Activated CD4-positive, CD25-positive, alpha-beta regulatory T cell treated with anti-CD3 and anti-CD28 coated beads, Interleukin-2, amount 50 U/mL, for 24 hours (primary cell): ENCODE data around the gene PTGER2.

Experiments
- ATAC-seq, 2 donors: fragments of 150-1000 bp; cut with Tn5 transposase; one replicate each; pipeline ENCODE4 v1.10.0; 2021; ENCODE audit warnings: mild to moderate bottlenecking in 1 of 2, moderate library complexity in 1 of 2

PTGER2 gene, protein sequence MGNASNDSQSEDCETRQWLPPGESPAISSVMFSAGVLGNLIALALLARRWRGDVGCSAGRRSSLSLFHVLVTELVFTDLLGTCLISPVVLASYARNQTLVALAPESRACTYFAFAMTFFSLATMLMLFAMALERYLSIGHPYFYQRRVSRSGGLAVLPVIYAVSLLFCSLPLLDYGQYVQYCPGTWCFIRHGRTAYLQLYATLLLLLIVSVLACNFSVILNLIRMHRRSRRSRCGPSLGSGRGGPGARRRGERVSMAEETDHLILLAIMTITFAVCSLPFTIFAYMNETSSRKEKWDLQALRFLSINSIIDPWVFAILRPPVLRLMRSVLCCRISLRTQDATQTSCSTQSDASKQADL

DNA sequence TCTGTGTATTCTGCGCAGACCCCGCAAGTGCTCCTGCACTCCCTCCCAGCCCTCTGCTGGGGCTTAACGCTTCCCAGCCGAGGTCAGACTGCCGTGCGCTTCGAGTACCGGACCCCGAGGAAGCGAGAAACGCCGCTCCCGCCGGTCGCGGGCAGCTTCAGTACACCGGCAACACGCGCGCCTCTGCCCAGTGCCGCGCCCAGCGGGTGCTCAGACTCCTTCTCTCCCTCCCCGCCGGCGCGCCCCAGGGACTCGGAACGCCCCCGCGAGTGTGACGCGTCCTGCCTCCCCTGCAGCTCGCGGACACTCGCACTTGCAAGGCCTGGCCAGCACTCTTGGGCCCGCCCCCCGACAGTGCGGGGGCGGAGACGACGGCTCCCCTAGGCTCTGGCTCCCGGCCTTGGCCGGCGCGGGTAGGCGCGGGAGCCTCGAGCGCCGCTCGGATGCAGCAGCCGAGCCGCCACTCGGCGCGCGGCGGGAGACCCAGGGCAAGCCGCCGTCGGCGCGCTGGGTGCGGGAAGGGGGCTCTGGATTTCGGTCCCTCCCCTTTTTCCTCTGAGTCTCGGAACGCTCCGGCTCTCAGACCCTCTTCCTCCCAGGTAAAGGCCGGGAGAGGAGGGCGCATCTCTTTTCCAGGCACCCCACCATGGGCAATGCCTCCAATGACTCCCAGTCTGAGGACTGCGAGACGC, at the start of gene PTGER2:
Gene PTGER2 (plus strand): TSS at position 410 of the 692 bp plus-strand sequence. CDS start 237 bp downstream, at position 647.
- peak; percentile 55 to 62 for ATAC-seq

DNA sequence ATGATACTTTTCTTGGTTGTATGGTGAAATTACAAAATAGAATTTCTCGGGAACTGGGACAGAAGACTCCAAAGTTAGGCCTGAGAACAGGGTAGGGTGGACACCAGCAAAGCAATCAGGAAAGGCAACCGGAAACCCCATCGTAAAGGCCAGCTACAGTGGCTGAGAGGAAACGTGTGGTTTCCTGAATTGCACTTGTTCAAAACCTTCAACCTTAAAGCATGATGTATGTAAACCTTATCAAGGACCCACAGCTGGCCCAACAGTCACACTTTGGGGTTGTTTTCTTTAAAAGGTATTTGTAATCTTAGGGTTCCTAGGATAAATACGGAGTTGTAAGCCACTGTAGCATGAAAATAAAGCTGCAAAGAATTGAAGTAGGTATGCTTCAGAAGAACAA, 48.9 kb upstream of the PTGER2 start:
- no peak for ATAC-seq

DNA sequence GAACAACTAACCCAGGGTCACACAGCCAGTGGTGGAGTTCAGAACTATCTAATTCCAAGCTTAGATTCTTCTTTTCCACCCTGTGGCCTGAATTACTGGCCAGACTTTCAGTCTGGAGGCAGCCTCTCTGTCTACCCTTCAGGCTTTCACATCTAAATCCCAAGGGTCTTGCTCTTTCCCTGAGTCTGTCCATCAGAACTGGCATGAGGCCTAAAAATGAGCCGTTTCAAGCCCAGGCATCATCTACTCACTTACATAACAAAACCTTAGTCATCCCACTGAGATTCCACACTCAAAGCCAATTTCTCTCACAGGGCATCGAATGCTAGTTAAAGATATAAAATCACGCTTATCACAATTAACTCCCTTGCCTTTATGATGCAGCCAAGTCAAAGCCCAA, 47.9 kb upstream of the PTGER2 start:
- ATAC-seq, result no peak

DNA sequence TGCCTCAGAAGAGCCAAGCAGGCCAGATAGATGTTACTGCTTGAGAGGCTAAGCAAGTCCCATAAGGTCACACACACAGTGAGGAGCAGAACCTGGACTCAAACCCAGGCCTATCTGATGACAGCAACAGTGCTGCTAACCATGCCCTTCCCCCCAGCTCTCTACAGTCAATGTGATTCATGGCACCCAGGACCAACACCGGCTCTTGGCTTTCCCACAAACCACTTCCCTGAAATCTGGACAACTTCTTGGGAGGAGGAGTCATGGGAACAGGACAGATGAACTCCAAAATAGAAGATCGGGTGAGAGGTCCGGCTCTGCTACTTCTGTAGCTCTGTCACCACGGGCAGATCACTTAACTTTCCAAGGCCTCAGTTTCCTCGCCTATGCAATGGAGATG, 47.3 kb upstream of the PTGER2 start:
- ATAC-seq, result no peak

DNA sequence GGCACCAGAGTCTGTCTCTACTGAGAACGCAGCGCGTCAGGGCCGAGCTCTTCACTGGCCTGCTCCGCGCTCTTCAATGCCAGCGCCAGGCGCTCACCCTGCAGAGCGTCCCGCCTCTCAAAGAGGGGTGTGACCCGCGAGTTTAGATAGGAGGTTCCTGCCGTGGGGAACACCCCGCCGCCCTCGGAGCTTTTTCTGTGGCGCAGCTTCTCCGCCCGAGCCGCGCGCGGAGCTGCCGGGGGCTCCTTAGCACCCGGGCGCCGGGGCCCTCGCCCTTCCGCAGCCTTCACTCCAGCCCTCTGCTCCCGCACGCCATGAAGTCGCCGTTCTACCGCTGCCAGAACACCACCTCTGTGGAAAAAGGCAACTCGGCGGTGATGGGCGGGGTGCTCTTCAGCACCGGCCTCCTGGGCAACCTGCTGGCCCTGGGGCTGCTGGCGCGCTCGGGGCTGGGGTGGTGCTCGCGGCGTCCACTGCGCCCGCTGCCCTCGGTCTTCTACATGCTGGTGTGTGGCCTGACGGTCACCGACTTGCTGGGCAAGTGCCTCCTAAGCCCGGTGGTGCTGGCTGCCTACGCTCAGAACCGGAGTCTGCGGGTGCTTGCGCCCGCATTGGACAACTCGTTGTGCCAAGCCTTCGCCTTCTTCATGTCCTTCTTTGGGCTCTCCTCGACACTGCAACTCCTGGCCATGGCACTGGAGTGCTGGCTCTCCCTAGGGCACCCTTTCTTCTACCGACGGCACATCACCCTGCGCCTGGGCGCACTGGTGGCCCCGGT, 46.4 kb upstream of the PTGER2 start, which contains the start of gene PTGDR:
Gene PTGDR (plus strand): TSS at position 198 of the 778 bp plus-strand sequence. CDS start 117 bp downstream, at position 315.
- ATAC-seq, result peak; percentile 17 to 56

DNA sequence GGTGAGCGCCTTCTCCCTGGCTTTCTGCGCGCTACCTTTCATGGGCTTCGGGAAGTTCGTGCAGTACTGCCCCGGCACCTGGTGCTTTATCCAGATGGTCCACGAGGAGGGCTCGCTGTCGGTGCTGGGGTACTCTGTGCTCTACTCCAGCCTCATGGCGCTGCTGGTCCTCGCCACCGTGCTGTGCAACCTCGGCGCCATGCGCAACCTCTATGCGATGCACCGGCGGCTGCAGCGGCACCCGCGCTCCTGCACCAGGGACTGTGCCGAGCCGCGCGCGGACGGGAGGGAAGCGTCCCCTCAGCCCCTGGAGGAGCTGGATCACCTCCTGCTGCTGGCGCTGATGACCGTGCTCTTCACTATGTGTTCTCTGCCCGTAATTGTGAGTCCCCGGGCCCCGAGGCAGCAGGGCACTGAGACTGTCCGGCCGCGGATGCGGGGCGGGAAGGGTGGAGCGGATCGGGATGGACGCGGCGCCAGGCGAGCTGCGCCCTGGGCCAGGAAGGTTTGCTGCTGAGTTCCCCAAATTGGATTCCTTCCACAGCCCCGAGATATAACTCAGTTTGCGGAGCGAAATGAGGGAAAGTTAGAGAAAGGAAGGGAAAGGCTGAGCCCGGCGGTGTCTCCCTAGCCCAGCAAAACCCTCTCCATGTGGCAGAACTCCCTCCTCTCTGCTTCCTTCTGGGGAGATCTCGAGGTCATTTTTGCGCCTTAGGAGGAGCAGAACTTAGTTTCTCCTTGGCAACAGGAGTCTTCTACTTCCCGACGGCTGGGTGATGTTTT, 45.6 kb upstream of the PTGER2 start:
- ATAC-seq, result peak in 1 of 2 donors; percentile 33

DNA sequence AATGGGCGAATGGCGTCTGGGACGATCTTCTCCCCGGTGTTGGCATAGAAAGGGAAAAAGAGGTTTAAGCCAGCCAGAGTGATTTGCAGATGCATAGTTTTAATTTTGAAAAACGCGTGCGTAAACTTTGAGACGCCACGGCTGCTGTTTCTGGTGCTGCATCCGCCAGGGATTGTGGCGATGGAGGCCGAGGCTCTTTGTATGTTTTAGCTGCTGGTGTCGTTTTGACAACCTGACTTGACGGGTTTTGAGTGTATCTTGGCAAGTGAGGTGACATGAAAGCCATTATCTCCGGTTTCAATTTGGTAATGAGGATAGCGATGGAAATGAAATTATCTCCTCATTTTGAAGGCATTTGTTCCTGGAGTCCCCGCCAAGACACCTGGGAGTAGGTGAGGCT, 45.0 kb upstream of the PTGER2 start:
- no peak for ATAC-seq

DNA sequence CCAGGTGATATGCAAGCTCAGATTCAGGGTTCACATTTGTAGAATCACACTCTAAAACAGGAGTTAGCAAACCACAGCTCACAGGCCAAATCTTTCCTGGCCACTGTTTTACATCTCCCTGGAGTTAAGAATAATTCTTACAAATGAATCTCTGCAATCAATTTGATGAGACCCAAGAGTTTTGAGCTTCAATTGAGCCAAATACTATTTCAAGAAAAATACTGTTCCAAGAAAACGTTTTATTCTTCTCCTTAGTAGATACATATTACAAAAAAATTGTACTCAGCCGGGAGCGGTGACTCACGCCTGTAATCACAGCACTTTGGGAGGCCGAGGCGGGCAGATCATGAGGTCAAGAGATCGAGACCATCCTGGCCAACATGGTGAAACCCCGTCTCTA, 44.1 kb upstream of the PTGER2 start:
- ATAC-seq, result no peak

DNA sequence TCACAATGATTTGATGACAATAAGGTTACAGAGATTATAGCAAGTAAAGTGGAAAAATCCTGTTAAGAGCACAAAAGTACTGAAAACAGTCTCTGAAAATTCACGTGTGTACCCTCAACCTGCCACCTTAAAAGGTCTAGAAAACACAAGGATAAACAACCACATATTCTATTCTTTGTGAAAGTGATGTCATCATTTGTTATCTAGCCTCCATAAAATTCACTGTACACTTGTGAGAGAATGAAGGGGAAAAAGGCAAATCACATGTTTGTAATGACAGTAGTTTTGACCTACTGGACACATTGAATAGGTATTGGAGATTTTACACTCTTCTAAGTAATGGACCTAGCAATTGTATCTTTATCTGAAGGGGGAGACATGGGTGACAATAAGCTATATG, 42.6 kb upstream of the PTGER2 start:
- no peak for ATAC-seq

DNA sequence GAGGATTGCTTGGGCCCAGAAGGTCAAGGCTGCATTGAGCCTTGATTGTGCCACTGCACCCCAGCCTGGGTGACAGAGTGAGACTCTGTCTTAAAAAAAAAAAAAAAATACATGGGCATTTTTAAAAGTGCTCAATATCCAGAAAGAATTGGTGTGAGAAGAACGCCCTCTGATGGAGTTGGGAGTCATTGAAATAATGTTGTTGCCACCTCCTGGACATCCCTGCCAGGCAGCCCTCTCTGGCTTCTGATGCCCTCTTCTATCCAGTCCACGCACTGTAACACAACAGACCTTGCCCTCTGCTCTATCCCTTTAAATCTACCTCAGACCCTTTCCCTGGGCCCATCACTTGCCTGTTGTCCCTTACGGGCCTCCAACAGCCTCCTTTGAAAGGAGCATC, 41.7 kb upstream of the PTGER2 start:
- ATAC-seq, result no peak

DNA sequence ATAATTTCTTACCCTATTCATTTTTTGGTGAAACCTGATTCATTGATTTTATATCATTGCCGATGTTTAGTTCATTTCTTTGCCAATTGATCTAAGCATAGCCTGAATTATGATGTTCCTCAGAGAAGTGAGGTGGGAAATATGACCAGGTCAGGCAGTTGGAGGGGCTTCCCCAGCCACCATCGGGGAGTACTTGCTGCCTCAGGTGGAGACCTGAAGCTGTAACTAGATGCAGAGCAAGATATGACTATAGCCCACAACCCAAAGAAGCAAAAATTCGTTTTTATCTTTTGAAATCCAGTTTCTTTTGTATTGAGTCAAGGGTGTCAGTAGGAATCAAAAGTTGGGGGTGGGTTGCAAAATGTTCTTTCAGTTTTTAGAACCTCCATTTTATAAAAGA, 38.7 kb upstream of the PTGER2 start:
- no peak for ATAC-seq

DNA sequence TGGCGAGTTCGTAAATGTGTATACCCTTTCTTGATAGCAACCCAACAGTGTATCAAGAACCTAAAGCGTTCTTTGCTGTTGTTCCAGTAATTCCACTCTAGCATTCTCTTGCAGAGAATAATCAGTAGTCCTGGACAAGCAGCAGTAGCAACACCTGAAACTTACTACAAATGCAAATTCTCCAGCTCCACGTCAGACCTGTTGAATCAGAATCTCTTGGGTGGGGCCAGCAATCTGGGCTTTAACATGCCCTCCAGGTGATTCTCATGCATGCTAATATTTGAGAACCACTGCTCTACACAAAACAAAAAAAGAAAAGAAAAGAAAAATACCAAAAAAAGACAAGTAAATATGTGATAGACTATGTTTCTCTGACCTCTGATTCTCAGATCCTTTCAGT, 36.6 kb upstream of the PTGER2 start:
- no peak for ATAC-seq

DNA sequence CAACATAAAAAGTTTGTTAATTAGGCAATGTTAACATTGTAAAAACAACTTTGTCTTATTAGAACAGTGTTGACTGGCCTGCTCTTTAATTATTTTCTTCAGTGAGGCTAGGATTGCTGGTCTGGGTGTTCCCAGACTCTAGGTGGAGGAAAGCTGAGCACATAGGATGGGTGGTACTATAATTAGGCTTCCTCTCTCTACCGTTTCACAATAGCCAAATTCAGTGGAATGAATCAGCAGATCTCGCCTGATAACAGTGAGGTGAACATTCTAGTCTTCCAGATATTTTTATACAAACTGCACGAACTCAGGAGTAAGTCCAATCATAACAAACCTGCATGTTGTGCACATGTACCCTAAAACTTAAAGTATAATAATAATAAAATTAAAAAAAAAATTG, 34.7 kb upstream of the PTGER2 start:
- ATAC-seq, result no peak

DNA sequence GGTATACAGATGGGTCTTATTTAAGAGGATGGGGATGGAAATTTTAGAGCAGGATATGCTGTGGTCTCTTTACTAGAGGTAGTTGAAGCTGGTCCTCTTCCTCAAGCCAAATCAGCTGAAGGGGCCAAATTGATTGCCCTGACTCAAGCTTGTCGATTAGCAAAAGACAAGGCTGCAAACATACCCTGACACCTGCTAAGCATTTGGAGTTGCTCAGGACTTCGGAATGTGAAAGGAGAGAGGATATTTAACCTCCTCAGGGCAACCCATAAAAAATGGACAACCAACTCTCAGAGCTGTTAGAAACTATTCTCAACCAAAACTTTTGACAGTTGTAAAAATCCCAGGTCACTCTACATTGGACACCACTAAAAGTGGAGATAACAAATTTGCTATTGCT, 31.0 kb upstream of the PTGER2 start:
- no peak for ATAC-seq

DNA sequence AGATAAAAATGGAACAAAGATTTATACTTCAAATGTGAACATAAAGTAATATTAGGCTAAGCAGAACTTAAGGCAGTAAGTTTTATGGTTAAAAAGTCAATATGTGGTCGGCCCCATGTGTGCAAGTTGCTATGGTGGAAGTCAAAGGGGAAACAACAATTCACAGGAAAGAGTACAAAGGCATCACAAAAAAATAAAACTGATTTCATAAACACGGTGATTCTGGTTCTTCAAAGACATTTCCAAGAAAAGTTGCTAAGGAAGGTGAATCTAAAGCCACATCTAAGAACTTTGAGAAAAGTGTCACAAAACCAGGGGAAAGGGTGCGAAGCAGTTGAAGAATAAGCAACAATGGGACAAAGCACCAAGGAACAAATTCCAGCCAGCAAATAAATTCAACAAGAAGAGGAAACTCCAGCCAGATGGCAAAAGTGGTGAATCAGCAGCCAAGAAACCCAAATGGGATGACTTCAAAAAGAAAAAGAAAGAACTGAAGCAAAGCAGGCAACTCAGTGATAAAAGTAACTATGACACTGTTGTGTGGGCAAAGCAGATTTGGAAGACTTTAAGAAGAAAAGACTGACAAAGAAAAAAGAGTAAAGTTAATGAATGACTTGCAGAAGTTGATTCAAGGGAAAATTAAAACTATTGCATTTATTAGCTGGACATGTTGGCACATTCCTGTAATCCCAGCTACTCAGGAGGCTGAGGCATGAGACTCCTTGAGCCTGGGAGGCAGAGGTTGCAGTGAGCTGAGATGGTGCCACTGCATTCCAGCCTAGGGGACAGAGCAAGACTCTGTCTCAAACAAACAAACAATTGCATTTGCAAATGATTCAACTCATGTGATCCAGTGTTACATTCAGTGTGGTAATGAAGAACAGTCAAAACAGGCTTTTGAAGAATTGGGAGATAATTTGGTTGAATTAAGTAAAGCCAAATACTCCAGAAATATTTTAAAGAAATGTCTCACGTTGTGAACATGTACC, 27.2 kb upstream of the PTGER2 start:
- no peak for ATAC-seq

DNA sequence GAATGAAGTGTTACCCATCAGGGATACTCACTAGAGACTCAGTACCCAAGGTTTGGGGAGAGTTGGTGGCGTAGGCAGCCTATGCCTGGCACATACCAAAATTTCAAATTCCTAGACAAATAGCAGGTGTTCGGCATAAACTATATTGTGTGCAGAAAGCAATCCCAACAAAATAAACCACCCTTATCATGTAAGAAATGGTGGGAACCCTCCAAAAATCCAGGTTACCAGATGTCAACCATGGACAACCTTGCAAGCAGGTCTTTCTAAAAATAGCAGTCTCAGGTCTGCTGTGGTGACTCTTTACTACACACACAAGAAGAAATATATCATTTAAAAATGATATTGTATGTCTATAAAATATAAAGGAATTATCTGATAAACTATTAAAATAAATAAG, 17.7 kb upstream of the PTGER2 start:
- ATAC-seq, result no peak

DNA sequence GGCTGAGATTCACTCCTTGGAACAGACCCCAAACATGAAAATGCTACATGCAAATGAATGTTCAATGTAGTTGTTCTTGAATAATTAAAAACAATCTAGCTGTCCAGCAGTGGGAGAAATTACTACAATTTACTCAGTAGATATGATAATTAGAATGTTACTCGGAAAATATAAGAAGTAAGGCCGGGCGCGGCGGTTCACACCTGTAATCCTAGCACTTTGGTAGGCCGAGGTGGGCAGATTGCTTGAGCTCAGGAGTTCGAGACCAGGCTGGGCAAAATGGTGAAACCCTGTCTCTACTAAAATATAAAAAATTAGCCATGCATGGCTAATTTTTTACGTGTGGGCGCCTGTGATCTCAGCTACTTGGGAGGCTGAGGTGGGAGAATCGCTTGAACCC, 15.3 kb upstream of the PTGER2 start:
- no peak for ATAC-seq

DNA sequence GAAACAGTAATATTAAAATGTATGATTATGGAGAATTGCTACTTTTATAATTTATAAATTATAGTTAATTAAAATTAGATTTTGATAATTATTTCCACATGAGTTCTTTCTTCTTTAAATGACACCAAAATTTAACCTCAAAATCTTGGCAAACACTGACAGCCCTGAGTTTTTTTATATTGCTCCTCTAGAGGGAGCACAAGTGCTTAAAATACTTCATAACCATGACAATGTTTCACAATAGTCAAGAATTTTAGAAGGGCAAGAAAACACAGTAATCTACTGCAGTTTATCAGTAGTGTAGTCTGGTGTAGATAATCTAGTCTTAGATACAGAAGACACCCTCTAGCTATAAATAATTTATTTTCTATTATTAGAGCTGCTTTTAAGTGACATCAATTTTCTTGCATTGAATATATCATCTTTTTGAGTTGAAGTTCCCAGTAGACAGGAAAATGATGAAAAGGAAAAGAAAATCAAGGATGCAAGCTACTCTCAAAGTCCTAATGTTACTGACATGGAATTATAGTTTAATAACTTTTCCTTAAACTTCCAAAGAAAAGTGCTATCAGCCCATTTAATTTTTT, 14.3 kb upstream of the PTGER2 start:
- peak; percentile 41 to 51 for ATAC-seq

DNA sequence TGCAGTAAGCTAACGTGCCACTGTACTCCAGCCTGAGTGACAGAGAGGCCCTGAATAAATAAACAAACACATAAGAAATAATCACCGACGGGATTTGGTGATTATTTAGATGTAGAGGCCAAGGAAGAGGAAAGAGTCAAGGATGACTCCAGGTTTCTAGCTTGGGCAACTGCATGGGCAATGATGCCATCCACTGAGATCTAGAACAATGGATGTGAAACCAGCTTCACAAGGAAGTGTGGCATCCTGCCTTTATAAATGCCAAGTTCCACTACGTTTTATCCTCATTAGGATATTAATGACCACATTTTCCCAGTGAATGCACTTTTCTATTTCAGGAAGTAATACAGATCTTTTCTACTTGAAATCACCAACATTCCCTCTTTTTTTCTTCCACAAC, 10.9 kb upstream of the PTGER2 start:
- no peak for ATAC-seq

DNA sequence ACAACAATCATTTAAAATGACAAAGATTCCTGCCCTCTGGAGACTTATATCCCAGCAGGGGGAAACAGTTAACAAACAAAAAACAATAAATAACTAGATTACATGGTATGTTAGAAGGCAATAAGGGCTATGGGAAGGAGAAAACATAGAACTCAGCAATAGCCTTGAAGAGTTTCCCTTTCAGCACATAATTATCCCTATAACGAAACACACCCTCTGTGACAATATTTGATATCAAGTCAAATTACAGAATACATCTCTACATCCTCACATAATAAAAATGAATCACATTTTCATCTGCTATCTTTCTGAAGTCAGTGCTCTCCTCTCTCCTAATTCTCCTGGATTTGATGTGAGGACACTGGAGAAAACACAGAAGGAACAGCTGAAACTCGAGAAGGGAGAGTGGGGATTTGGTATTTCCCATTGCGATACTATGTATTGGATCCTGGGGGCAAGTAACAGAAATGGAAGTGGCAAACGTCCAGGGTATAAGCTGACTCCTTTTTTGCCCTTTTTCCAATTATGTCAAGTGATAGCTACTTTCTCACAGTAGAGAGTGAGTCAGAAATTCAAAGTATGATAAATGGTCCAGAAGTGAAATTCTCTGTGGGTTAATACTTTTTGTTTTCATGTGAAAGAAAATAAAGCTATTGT, 9.7 kb upstream of the PTGER2 start:
- no peak for ATAC-seq
